Hepatocyte (in vitro differentiated cells): Measurements from ENCODE around the gene NAA15. TPM values are rescaled to one million over a fixed set of nuclear protein-coding genes. Genes with fewer than 3 reads are reported as not detected.

Source experiments
- DNase-seq: peaks from one replicate; pipeline ENCODE4 v3.0.0-alpha.2; 2016; ENCODE audit warnings: low spot score
- H2AFZ ChIP-seq: fragments of 200-600 bp; sonication (generic); 2 replicates; pipeline ENCODE4 v1.6.0; 2016; ENCODE audit warnings: antibody characterized with exemption, mild to moderate bottlenecking
- H3K27ac ChIP-seq: fragments of 200-600 bp; sonication (generic); 2 replicates; pipeline ENCODE4 v1.5.1; 2016; ENCODE audit warnings: mild to moderate bottlenecking
- H3K27me3 ChIP-seq: fragments of 200-600 bp; sonication (generic); 2 replicates; pipeline ENCODE4 v1.6.1; 2016
- H3K36me3 ChIP-seq: fragments of 200-600 bp; sonication (generic); replicated peaks from 2 replicates; pipeline ENCODE4 v1.5.1; 2016; ENCODE audit warnings: low read depth; ENCODE audit not compliant: insufficient read depth
- H3K4me1 ChIP-seq: fragments of 200-600 bp; sonication (generic); 2 replicates; pipeline ENCODE4 v1.5.1; 2016; ENCODE audit warnings: mild to moderate bottlenecking, moderate library complexity; ENCODE audit not compliant: insufficient read depth
- H3K4me2 ChIP-seq: fragments of 200-600 bp; sonication (generic); 2 replicates; pipeline ENCODE4 v1.6.0; 2016
- H3K4me3 ChIP-seq: fragments of 200-600 bp; sonication (generic); 2 replicates; pipeline ENCODE4 v1.5.1; 2016; ENCODE audit warnings: mild to moderate bottlenecking
- H3K79me2 ChIP-seq: fragments of 200-600 bp; sonication (generic); 2 replicates; pipeline ENCODE4 v1.6.0; 2017; ENCODE audit warnings: mild to moderate bottlenecking
- H3K9me2 ChIP-seq: fragments of 200-600 bp; sonication (generic); replicated peaks from 2 replicates; pipeline ENCODE4 v1.6.0; 2017; ENCODE audit warnings: mild to moderate bottlenecking; ENCODE audit not compliant: insufficient read depth
- H3K9me3 ChIP-seq: fragments of 200-600 bp; sonication (generic); 2 replicates; pipeline ENCODE4 v1.5.1; 2016; ENCODE audit warnings: low read depth, mild to moderate bottlenecking
- H4K20me1 ChIP-seq: fragments of 200-600 bp; sonication (generic); 2 replicates; pipeline ENCODE4 v1.6.0; 2016; ENCODE audit warnings: mild to moderate bottlenecking; ENCODE audit not compliant: insufficient read depth, poor library complexity, severe bottlenecking
- EZH2 ChIP-seq: fragments of 200-600 bp; sonication (generic); IDR thresholded peaks from 2 replicates; pipeline ENCODE4 v1.6.1; 2016; ENCODE audit warnings: antibody characterized with exemption, mild to moderate bottlenecking, borderline replicate concordance
- EZH2phosphoT487 ChIP-seq: fragments of 200-600 bp; sonication (generic); IDR thresholded peaks from one replicate; pipeline ENCODE4 v1.6.1; 2018; ENCODE audit warnings: antibody characterized with exemption, mild to moderate bottlenecking, low read depth, moderate library complexity; ENCODE audit not compliant: unreplicated experiment, severe bottlenecking
- WGBS: methylation state at CpG from one replicate; pipeline ENCODE4 v1.1.6; 2016; ENCODE audit warnings: low lambda C conversion rate; ENCODE audit errors: missing lambda C conversion rate; 5-methylcytosine and 5-hydroxymethylcytosine counted together
- polyA plus RNA-seq: library from polyadenylated mRNA; unstranded; fragments of >200 nt; fragmentation: Nextera tagmentation; extraction: Ambion mirVana; gene quantifications from 2 replicates; pipeline ENCODE4 v1.2.1, GENCODE V29; 2016
- total RNA-seq: library from RNA; depleted of rRNA; stranded (reverse); fragments of >200 nt; gene quantifications from 2 replicates; pipeline ENCODE4 v1.2.3, GENCODE V29; 2014
- TF ChIP-seq, protein P1 (sequence below): fragments of 200-600 bp; sonication (generic); IDR thresholded peaks from 2 replicates; pipeline ENCODE4 v1.5.1; 2016; ENCODE audit warnings: antibody characterized with exemption, mild to moderate bottlenecking; ENCODE audit not compliant: poor library complexity

Gene NAA15
- total and polyA plus RNA-seq, 2 experiments from 2014 or later, result 15.3 to 29.6 TPM

- no peaks in the 10 kb centered on the region for H3K4me1 ChIP-seq
- no peaks in the 10 kb centered on the region for H3K79me2 ChIP-seq
- no peak overlapping the region for H3K4me3 ChIP-seq
- H3K4me2 ChIP-seq, result no peak overlapping the region
- H3K36me3 ChIP-seq, result no peaks in the 10 kb centered on the region
- no peaks in the 10 kb centered on the region for H3K27me3 ChIP-seq
- no peaks in the 10 kb centered on the region for H4K20me1 ChIP-seq
- no peaks in the 10 kb centered on the region for H3K9me3 ChIP-seq
- no peaks in the 10 kb centered on the region for H3K9me2 ChIP-seq
- TF ChIP-seq EZH2 (no peak), EZH2phosphoT487 (no peak)
- TF ChIP-seq, protein P1, sequence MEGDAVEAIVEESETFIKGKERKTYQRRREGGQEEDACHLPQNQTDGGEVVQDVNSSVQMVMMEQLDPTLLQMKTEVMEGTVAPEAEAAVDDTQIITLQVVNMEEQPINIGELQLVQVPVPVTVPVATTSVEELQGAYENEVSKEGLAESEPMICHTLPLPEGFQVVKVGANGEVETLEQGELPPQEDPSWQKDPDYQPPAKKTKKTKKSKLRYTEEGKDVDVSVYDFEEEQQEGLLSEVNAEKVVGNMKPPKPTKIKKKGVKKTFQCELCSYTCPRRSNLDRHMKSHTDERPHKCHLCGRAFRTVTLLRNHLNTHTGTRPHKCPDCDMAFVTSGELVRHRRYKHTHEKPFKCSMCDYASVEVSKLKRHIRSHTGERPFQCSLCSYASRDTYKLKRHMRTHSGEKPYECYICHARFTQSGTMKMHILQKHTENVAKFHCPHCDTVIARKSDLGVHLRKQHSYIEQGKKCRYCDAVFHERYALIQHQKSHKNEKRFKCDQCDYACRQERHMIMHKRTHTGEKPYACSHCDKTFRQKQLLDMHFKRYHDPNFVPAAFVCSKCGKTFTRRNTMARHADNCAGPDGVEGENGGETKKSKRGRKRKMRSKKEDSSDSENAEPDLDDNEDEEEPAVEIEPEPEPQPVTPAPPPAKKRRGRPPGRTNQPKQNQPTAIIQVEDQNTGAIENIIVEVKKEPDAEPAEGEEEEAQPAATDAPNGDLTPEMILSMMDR, result no peak
- WGBS, result 95% methylated on average over 1 of the region's 1 CpG
- H3K27ac ChIP-seq, result no peak overlapping the region
- no peak overlapping the region for H2AFZ ChIP-seq
- no peak for DNase-seq
These were observed 88.7 kb downstream of the NAA15 start for GRCh38 chr4:139389991-139390390.

DNA sequence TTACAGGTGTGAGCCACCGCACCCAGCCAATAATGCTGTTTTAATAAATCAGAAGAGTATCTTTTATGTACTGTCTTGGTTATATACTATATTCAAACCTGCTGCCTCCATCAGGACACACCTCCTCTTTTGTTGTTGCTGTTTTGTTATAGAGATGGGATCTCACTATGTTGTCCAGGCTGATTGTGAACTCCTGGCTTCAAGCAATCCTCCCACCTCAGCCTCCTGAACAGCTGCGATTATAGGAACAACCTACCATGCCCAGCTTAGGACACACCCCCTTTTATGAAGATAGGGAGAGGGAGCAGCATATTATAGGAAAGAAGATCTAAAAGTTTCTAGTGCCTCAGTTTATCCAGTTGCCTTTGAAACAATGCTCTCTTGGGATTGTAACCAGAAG, 90.4 kb downstream of the NAA15 start:
- H3K4me2 ChIP-seq, result no peak overlapping the region
- no peak overlapping the region for H2AFZ ChIP-seq
- H3K4me1 ChIP-seq, result no peaks in the 10 kb centered on the region
- no peak for DNase-seq
- no peaks in the 10 kb centered on the region for H3K79me2 ChIP-seq
- no peaks in the 10 kb centered on the region for H3K9me2 ChIP-seq
- H4K20me1 ChIP-seq, result no peaks in the 10 kb centered on the region
- no peak for TF ChIP-seq EZH2phosphoT487
- no peaks in the 10 kb centered on the region for H3K9me3 ChIP-seq
- WGBS, result 96% methylated on average over 2 of the region's 2 CpGs
- H3K36me3 ChIP-seq, result no peaks in the 10 kb centered on the region
- no peak overlapping the region for H3K4me3 ChIP-seq
- H3K27ac ChIP-seq, result no peak overlapping the region
- H3K27me3 ChIP-seq, result no peaks in the 10 kb centered on the region

DNA sequence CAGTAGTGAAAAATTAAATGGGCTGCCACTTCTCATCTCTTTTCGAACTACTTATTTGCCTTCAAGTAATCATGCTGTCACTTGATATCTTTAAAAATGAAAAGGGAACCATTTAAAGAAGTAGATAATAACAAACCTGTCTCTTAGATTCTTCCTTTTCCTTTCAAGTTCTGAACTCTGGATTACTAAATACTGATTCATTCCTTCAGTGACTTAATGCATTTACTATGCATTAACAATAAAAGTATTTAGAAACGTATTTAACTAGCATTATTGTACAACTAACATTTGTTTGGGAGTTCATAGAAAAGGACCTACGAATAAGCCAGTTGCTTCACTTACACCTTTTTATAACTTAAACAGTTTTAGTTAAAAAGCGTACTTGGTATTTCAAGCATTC, 91.5 kb downstream of the NAA15 start:
- H3K79me2 ChIP-seq, result no peaks in the 10 kb centered on the region
- H3K4me1 ChIP-seq, result no peaks in the 10 kb centered on the region
- H2AFZ ChIP-seq, result no peak overlapping the region
- 80% methylated on average over 4 of the region's 4 CpGs for WGBS
- no peaks in the 10 kb centered on the region for H3K9me2 ChIP-seq
- H3K36me3 ChIP-seq, result no peaks in the 10 kb centered on the region
- TF ChIP-seq EZH2 (no peak), EZH2phosphoT487 (no peak)
- TF ChIP-seq, protein P1, result no peak
- no peaks in the 10 kb centered on the region for H3K27me3 ChIP-seq
- no peak overlapping the region for H3K4me2 ChIP-seq
- DNase-seq, result no peak
- no peak overlapping the region for H3K4me3 ChIP-seq
- H4K20me1 ChIP-seq, result no peaks in the 10 kb centered on the region
- no peaks in the 10 kb centered on the region for H3K9me3 ChIP-seq
- no peak overlapping the region for H3K27ac ChIP-seq

DNA sequence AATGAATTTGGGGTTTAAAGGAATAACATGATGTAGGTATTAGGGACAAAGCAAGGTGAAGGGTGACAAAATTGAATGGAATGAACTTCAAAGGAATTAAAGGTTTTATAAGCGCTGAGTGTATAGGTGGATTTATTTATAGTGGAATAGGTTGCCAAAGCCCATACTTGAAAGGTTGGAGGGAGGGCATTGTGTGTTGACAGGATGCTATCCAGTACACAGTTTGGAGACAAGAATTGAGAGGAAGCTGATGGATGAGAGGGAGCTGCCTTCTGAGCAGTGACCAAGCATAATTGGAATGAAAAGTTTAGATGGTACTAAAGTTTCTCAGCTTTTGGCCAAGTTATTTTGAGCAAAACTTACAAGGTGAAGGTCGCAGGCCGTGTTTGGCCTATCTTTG, 100.1 kb downstream of the NAA15 start:
- no peak overlapping the region for H3K4me3 ChIP-seq
- H4K20me1 ChIP-seq, result no peaks in the 10 kb centered on the region
- H3K27me3 ChIP-seq, result no peaks in the 10 kb centered on the region
- H3K4me1 ChIP-seq, result no peaks in the 10 kb centered on the region
- WGBS, result 95% methylated on average over 3 of the region's 3 CpGs
- DNase-seq, result no peak
- H2AFZ ChIP-seq, result no peak overlapping the region
- H3K27ac ChIP-seq, result no peak overlapping the region
- TF ChIP-seq EZH2phosphoT487 (no peak), EZH2 (no peak)
- TF ChIP-seq, protein P1, result no peak
- H3K9me3 ChIP-seq, result no peaks in the 10 kb centered on the region
- H3K9me2 ChIP-seq, result no peaks in the 10 kb centered on the region
- H3K36me3 ChIP-seq, result no peaks in the 10 kb centered on the region
- no peaks in the 10 kb centered on the region for H3K79me2 ChIP-seq
- H3K4me2 ChIP-seq, result no peak overlapping the region
